Measurements from ENCODE around the gene ZNF814. TPM values are rescaled to one million over a fixed set of nuclear protein-coding genes. Genes with fewer than 3 reads are reported as not detected.
"Not testable (repeated sequence)": the region's sequence is repeated elsewhere in the genome, so short reads cannot be mapped to it uniquely, and the experiment has no call there.

ZNF814 gene
- total RNA-seq, result 10 to 100 TPM; 20.9 to 22.2 TPM

GRCh38 chr19:57888560-57889231 lies at the start of gene ZNF814:
ZNF814 (minus strand) TSS chr19:57889037; CDS start chr19:57888802, 235 bp downstream.
- peak within 1 kb of the TSS; percentile 92 for H3K27ac Mint-ChIP-seq
- CTCF ChIA-PET, result no interaction called here

GRCh38 chr19:57935731-57936130 lies 46.9 kb upstream of the ZNF814 start:
- Mint-ChIP-seq H3K27ac (peak overlapping the region; percentile 93), H3K9me3 (peaks cover 52% of the 10 kb centered on the region), H3K4me3 (peak overlapping the region; percentile 84), H3K4me1 (peaks cover 13% of the 10 kb centered on the region), H3K36me3 (ENCODE audit: low read depth) (peaks cover 66% of the 10 kb centered on the region), H3K27me3 (no peaks in the 10 kb centered on the region)
- POLR2A ChIA-PET, result no interaction called here
- DNase-seq, result no peak
- CTCF ChIA-PET, result no interaction called here

More at GRCh38 chr19:57888560-57889231, at the start of gene ZNF814:
- peak; percentile 88 for DNase-seq
- POLR2A ChIA-PET, result no interaction called here
- no peaks in the 10 kb centered on the region for H3K27me3 Mint-ChIP-seq
- H3K4me3 Mint-ChIP-seq, result peak within 1 kb of the TSS; percentile 89
- H3K36me3 Mint-ChIP-seq (ENCODE audit: low read depth), result peaks cover 59% of the 10 kb centered on the region
- H3K4me1 Mint-ChIP-seq, result peaks cover 28% of the 10 kb centered on the region
- peaks cover 47% of the 10 kb centered on the region for H3K9me3 Mint-ChIP-seq

- peaks cover 51% of the 10 kb centered on the region for H3K9me3 Mint-ChIP-seq
- H3K36me3 Mint-ChIP-seq (ENCODE audit: low read depth), result peaks cover 67% of the 10 kb centered on the region
- H3K4me1 Mint-ChIP-seq, result peaks cover 13% of the 10 kb centered on the region
These were observed 46.2 kb upstream of the ZNF814 start, which contains the start of gene ZNF418 for GRCh38 chr19:57934820-57935665. ZNF418 (minus strand) TSS chr19:57935402; CDS start chr19:57933822, 1,580 bp downstream.

GRCh38 chr19:57927587-57927986 lies 38.8 kb upstream of the ZNF814 start:
- Mint-ChIP-seq H3K27me3 (no peaks in the 10 kb centered on the region), H3K9me3 (peaks cover 58% of the 10 kb centered on the region), H3K4me3 (no peak overlapping the region), H3K36me3 (ENCODE audit: low read depth) (peaks cover 37% of the 10 kb centered on the region), H3K4me1 (no peaks in the 10 kb centered on the region), H3K27ac (no peak overlapping the region)
- CTCF ChIA-PET, result no interaction called here
- DNase-seq, result no peak
- POLR2A ChIA-PET, result no interaction called here

More at GRCh38 chr19:57934820-57935665, 46.2 kb upstream of the ZNF814 start, which contains the start of gene ZNF418:
- DNase-seq, result peak; percentile 68
- peak within 1 kb of the TSS; percentile 93 for H3K27ac Mint-ChIP-seq
- ChIA-PET POLR2A (no interaction called here), CTCF (no interaction called here)
- H3K27me3 Mint-ChIP-seq, result no peaks in the 10 kb centered on the region
- peak within 1 kb of the TSS; percentile 84 for H3K4me3 Mint-ChIP-seq

GRCh38 chr19:57916168-57916995 lies 27.5 kb upstream of the ZNF814 start, which contains the start of gene ZNF417:
ZNF417 (minus strand) TSS chr19:57916592; CDS start chr19:57916411, 181 bp downstream.
- Mint-ChIP-seq H3K4me1 (peaks cover 34% of the 10 kb centered on the region), H3K4me3 (peak within 1 kb of the TSS; percentile 85), H3K36me3 (ENCODE audit: low read depth) (peaks cover 65% of the 10 kb centered on the region), H3K9me3 (peaks cover 39% of the 10 kb centered on the region), H3K27ac (peak within 1 kb of the TSS; percentile 98)
- H3K27me3 Mint-ChIP-seq, POLR2A ChIA-PET: not testable (repeated sequence)
- CTCF ChIA-PET, result interaction anchor here (0.6 to 1.5 kb wide), 8 partner anchors 9 to 566 kb away, joined by 3 to 5 read pairs (median 3); no protein-coding TSS in a partner anchor
- DNase-seq, result peak; percentile 90

- H3K4me3 Mint-ChIP-seq, result peak overlapping the region; percentile 85
- CTCF ChIA-PET, result interaction anchor here (0.6 to 0.8 kb wide), 2 partner anchors 29 to 30 kb away, joined by 3 to 5 read pairs; no protein-coding TSS in a partner anchor
- no peak for DNase-seq
These were observed 25.7 kb upstream of the ZNF814 start for GRCh38 chr19:57914531-57914930.

GRCh38 chr19:57907394-57907793 lies 18.6 kb upstream of the ZNF814 start:
- CTCF ChIA-PET, result interaction anchor here (0.5 to 1.6 kb wide), 2 partner anchors 9 to 60 kb away, joined by 3 to 4 read pairs; partner anchors contain the start of gene ZNF417
- Mint-ChIP-seq H3K9me3 (peaks cover 49% of the 10 kb centered on the region), H3K27me3 (no peaks in the 10 kb centered on the region), H3K36me3 (ENCODE audit: low read depth) (peaks cover 71% of the 10 kb centered on the region), H3K4me1 (peaks cover 5% of the 10 kb centered on the region), H3K27ac (no peak overlapping the region), H3K4me3 (no peak overlapping the region)
- DNase-seq, result no peak
- POLR2A ChIA-PET, result no interaction called here

More at GRCh38 chr19:57914531-57914930, 25.7 kb upstream of the ZNF814 start:
- H3K27me3 Mint-ChIP-seq, result no peaks in the 10 kb centered on the region
- peaks cover 76% of the 10 kb centered on the region for H3K36me3 Mint-ChIP-seq (ENCODE audit: low read depth)
- POLR2A ChIA-PET, result interaction anchor here (0.6 kb wide), 1 partner anchor 17 kb away, joined by 4 read pairs; no protein-coding TSS in a partner anchor
- H3K27ac Mint-ChIP-seq, result peak overlapping the region; percentile 54
- peaks cover 34% of the 10 kb centered on the region for H3K4me1 Mint-ChIP-seq
- H3K9me3 Mint-ChIP-seq, result peaks cover 41% of the 10 kb centered on the region

- POLR2A ChIA-PET, result no interaction called here
- Mint-ChIP-seq H3K27me3 (no peaks in the 10 kb centered on the region), H3K4me3 (no peak overlapping the region), H3K36me3 (ENCODE audit: low read depth) (peaks cover 51% of the 10 kb centered on the region), H3K27ac (no peak overlapping the region), H3K9me3 (peaks cover 40% of the 10 kb centered on the region), H3K4me1 (peaks cover 2% of the 10 kb centered on the region)
- DNase-seq, result no peak
- CTCF ChIA-PET, result no interaction called here
These were observed 16.4 kb upstream of the ZNF814 start for GRCh38 chr19:57905258-57905657.

GRCh38 chr19:57903618-57904184 lies 14.9 kb upstream of the ZNF814 start:
- CTCF ChIA-PET, result no interaction called here
- H3K36me3 Mint-ChIP-seq (ENCODE audit: low read depth), result peaks cover 39% of the 10 kb centered on the region
- peaks cover 2% of the 10 kb centered on the region for H3K4me1 Mint-ChIP-seq

GRCh38 chr19:57900311-57900710 lies 11.5 kb upstream of the ZNF814 start:
- peaks cover 2% of the 10 kb centered on the region for H3K4me1 Mint-ChIP-seq
- ChIA-PET POLR2A (no interaction called here), CTCF (no interaction called here)
- H3K36me3 Mint-ChIP-seq (ENCODE audit: low read depth), result peaks cover 19% of the 10 kb centered on the region
- no peaks in the 10 kb centered on the region for H3K27me3 Mint-ChIP-seq
- no peak overlapping the region for H3K27ac Mint-ChIP-seq
- peaks cover 27% of the 10 kb centered on the region for H3K9me3 Mint-ChIP-seq
- no peak overlapping the region for H3K4me3 Mint-ChIP-seq
- DNase-seq, result no peak

More at GRCh38 chr19:57903618-57904184, 14.9 kb upstream of the ZNF814 start:
- DNase-seq, result no peak
- no peak overlapping the region for H3K27ac Mint-ChIP-seq
- H3K4me3 Mint-ChIP-seq, result no peak overlapping the region
- no peaks in the 10 kb centered on the region for H3K27me3 Mint-ChIP-seq
- H3K9me3 Mint-ChIP-seq, result peaks cover 35% of the 10 kb centered on the region
- POLR2A ChIA-PET, result no interaction called here

GRCh38 chr19:57890706-57891105 lies 1.9 kb upstream of the ZNF814 start:
- POLR2A ChIA-PET, H3K27me3 Mint-ChIP-seq, H3K4me3 Mint-ChIP-seq, H3K27ac Mint-ChIP-seq, DNase-seq: not testable (repeated sequence)
- H3K36me3 Mint-ChIP-seq (ENCODE audit: low read depth), result peaks cover 43% of the 10 kb centered on the region
- peaks cover 28% of the 10 kb centered on the region for H3K4me1 Mint-ChIP-seq
- H3K9me3 Mint-ChIP-seq, result peaks cover 41% of the 10 kb centered on the region
- CTCF ChIA-PET, result interaction anchor here (0.5 kb wide), 1 partner anchor 26 kb away, joined by 5 read pairs; no protein-coding TSS in a partner anchor

GRCh38 chr19:57888107-57888559 lies 704 bp downstream of the ZNF814 start:
- peak overlapping the region; percentile 89 for H3K4me3 Mint-ChIP-seq
- peaks cover 65% of the 10 kb centered on the region for H3K36me3 Mint-ChIP-seq (ENCODE audit: low read depth)
- ChIA-PET POLR2A (no interaction called here), CTCF (no interaction called here)
- peak overlapping the region; percentile 92 for H3K27ac Mint-ChIP-seq
- H3K4me1 Mint-ChIP-seq, result peaks cover 28% of the 10 kb centered on the region
- peaks cover 47% of the 10 kb centered on the region for H3K9me3 Mint-ChIP-seq
- no peak for DNase-seq
- no peaks in the 10 kb centered on the region for H3K27me3 Mint-ChIP-seq
